Measurements from ENCODE around the gene ACSBG1.

The ACSBG1 gene

GRCh38 chr15:78182821-78183220 lies 51.5 kb downstream of the ACSBG1 start:
- no peaks in the 10 kb centered on the region for H3K9me3 ChIP-seq (ENCODE audit: insufficient read depth, low read length, severe bottlenecking)
- H3K9ac ChIP-seq (ENCODE audit: low read depth, low read length) = no peak overlapping the region
- no peaks in the 10 kb centered on the region for H3K27me3 ChIP-seq (ENCODE audit: insufficient read depth, low read length, poor library complexity)
- H3K4me3 ChIP-seq (ENCODE audit: low read depth in 1 of 2, low read length in 2 of 2) = no peak overlapping the region
- no peaks in the 10 kb centered on the region for H3K36me3 ChIP-seq (ENCODE audit: insufficient read depth, low read length)
- no peak overlapping the region for H3K4me2 ChIP-seq (ENCODE audit: insufficient read depth, low read length)
- H3K79me2 ChIP-seq (ENCODE audit: insufficient read depth, low read length) = no peaks in the 10 kb centered on the region
- ATAC-seq (ENCODE audit: insufficient read depth, low read depth) = no peak
- H2AFZ ChIP-seq (ENCODE audit: low read depth, low read length) = no peak overlapping the region
- DNase-seq = no peak
- TF ChIP-seq EZH2 (IDR thresholded peaks at IDR 0.05; ENCODE audit: borderline replicate concordance, low read depth, low read length, severe bottlenecking) = no peak
- TF ChIP-seq, protein P1, sequence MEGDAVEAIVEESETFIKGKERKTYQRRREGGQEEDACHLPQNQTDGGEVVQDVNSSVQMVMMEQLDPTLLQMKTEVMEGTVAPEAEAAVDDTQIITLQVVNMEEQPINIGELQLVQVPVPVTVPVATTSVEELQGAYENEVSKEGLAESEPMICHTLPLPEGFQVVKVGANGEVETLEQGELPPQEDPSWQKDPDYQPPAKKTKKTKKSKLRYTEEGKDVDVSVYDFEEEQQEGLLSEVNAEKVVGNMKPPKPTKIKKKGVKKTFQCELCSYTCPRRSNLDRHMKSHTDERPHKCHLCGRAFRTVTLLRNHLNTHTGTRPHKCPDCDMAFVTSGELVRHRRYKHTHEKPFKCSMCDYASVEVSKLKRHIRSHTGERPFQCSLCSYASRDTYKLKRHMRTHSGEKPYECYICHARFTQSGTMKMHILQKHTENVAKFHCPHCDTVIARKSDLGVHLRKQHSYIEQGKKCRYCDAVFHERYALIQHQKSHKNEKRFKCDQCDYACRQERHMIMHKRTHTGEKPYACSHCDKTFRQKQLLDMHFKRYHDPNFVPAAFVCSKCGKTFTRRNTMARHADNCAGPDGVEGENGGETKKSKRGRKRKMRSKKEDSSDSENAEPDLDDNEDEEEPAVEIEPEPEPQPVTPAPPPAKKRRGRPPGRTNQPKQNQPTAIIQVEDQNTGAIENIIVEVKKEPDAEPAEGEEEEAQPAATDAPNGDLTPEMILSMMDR (IDR thresholded peaks at IDR 0.05; ENCODE audit: borderline replicate concordance, extremely low read depth, low read length, poor library complexity, severe bottlenecking) = no peak
- H3K4me1 ChIP-seq (ENCODE audit: insufficient read depth, low read length) = no peaks in the 10 kb centered on the region
- no peak overlapping the region for H3K27ac ChIP-seq (ENCODE audit: low read length)
- no peaks in the 10 kb centered on the region for H4K20me1 ChIP-seq (ENCODE audit: insufficient read depth, low read length)

- H3K4me3 ChIP-seq (ENCODE audit: low read depth in 1 of 2, low read length in 2 of 2) = no peak overlapping the region
- H3K9ac ChIP-seq (ENCODE audit: low read depth, low read length) = no peak overlapping the region
- H2AFZ ChIP-seq (ENCODE audit: low read depth, low read length) = no peak overlapping the region; the same call in 1 of the 2 replicates
- H3K4me1 ChIP-seq (ENCODE audit: insufficient read depth, low read length) = no peaks in the 10 kb centered on the region
- no peaks in the 10 kb centered on the region for H4K20me1 ChIP-seq (ENCODE audit: insufficient read depth, low read length)
- H3K27ac ChIP-seq (ENCODE audit: low read length) = no peak overlapping the region
- H3K27me3 ChIP-seq (ENCODE audit: insufficient read depth, low read length, poor library complexity) = no peaks in the 10 kb centered on the region
- DNase-seq = no peak
- no peaks in the 10 kb centered on the region for H3K79me2 ChIP-seq (ENCODE audit: insufficient read depth, low read length)
- H3K4me2 ChIP-seq (ENCODE audit: insufficient read depth, low read length) = no peak overlapping the region
- no peaks in the 10 kb centered on the region for H3K36me3 ChIP-seq (ENCODE audit: insufficient read depth, low read length)
- TF ChIP-seq EZH2 (IDR thresholded peaks at IDR 0.05; ENCODE audit: borderline replicate concordance, low read depth, low read length, severe bottlenecking) = no peak
- TF ChIP-seq, protein P1 (IDR thresholded peaks at IDR 0.05; ENCODE audit: borderline replicate concordance, extremely low read depth, low read length, poor library complexity, severe bottlenecking) = no peak
- H3K9me3 ChIP-seq (ENCODE audit: insufficient read depth, low read length, severe bottlenecking) = no peaks in the 10 kb centered on the region
- no peak for ATAC-seq (ENCODE audit: insufficient read depth, low read depth)
Measured at GRCh38 chr15:78182336-78182700, 52.0 kb downstream of the ACSBG1 start.

DNA sequence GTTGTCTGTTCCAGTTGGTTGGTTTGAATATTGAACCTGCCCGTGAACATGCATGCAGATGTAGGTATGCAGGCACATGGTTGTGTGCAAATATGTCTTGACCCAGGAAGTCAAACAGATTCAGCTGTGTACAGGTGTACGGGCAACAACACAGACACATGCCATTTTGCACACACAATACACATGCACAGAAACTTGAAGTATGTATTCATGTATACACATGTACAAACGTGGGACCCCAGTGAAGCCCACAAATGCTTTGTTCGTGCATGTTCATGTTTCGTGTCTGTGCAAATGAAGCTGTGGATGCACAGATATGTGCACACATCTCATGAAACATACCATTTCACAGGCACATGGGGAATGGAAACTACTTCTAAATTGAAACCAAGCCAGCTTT lies 54.5 kb downstream of the ACSBG1 start:
- Histone ChIP-seq H4K20me1 (ENCODE audit: insufficient read depth, low read length) (no peaks in the 10 kb centered on the region), H3K4me2 (ENCODE audit: insufficient read depth, low read length) (no peak overlapping the region), H3K9ac (ENCODE audit: low read depth, low read length) (no peak overlapping the region), H3K9me3 (ENCODE audit: insufficient read depth, low read length, severe bottlenecking) (no peaks in the 10 kb centered on the region), H3K36me3 (ENCODE audit: insufficient read depth, low read length) (no peaks in the 10 kb centered on the region), H3K79me2 (ENCODE audit: insufficient read depth, low read length) (no peaks in the 10 kb centered on the region), H3K4me3 (ENCODE audit: low read depth in 1 of 2, low read length in 2 of 2) (no peak overlapping the region), H3K27me3 (ENCODE audit: insufficient read depth, low read length, poor library complexity) (no peaks in the 10 kb centered on the region), H2AFZ (ENCODE audit: low read depth, low read length) (no peak overlapping the region), H3K4me1 (ENCODE audit: insufficient read depth, low read length) (peaks cover 14% of the 10 kb centered on the region), H3K27ac (ENCODE audit: low read length) (no peak overlapping the region)
- DNase-seq = no peak
- no peak for TF ChIP-seq EZH2 (IDR thresholded peaks at IDR 0.05; ENCODE audit: borderline replicate concordance, low read depth, low read length, severe bottlenecking)
- TF ChIP-seq, protein P1 (IDR thresholded peaks at IDR 0.05; ENCODE audit: borderline replicate concordance, extremely low read depth, low read length, poor library complexity, severe bottlenecking) = no peak
- ATAC-seq (ENCODE audit: insufficient read depth, low read depth) = no peak

All from DND-41 (cell line).